GM21786 (cell line): Measurements from ENCODE around the gene RTL1.

ENCODE experiments used
- ATAC-seq: cut with Tn5 transposase; IDR thresholded peaks from one replicate; pipeline ENCODE4 v1.9.1; 2021; ENCODE audit not compliant: unreplicated experiment

The RTL1 gene

GRCh38 chr14:100903672-100904185 lies at the start of gene RTL1:
Gene RTL1 (minus strand): TSS chr14:100903722. CDS start chr14:100884788, 18,934 bp downstream.
- ATAC-seq, result no peak

DNA sequence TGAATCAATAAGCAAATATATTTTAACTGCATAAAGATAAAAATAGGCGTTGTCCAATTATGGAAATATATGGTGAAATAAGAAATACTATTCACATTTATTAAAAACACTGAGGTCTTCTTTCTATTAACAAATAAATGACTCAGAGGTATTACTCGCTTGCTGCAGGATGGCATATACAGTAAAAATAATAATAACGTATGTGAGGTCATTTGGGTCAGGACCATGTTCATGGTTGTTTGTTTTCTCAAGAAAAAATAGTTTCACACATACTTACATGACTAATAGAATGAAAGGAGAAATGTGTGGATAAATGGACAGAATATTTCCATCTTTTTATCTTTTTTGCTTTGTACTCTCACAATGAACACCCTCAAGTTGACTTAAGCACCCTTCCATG lies 46.5 kb upstream of the RTL1 start:
- no peak for ATAC-seq

DNA sequence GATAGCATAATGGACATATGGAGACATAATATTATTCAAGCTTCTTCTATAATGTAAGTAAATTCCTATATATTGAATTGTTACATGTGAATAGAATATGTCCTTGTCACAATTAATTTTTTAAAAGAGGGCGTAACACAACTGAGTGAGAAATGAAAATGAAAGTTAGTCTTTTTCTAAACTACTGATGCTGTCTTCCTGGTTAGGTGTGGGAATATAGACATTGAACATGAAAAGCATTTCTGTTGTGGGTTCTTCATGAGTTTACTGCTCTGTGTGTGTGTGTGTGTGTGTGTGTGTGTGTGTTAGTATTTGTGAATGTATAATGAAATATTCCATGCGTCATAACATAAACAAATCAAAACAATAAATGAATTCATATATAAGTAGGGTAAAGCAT lies 40.5 kb upstream of the RTL1 start:
- ATAC-seq, result no peak

- ATAC-seq, result no peak
These were observed 26.7 kb upstream of the RTL1 start for GRCh38 chr14:100930270-100930669.

GRCh38 chr14:100915560-100915959 lies 12.0 kb upstream of the RTL1 start:
- no peak for ATAC-seq

DNA sequence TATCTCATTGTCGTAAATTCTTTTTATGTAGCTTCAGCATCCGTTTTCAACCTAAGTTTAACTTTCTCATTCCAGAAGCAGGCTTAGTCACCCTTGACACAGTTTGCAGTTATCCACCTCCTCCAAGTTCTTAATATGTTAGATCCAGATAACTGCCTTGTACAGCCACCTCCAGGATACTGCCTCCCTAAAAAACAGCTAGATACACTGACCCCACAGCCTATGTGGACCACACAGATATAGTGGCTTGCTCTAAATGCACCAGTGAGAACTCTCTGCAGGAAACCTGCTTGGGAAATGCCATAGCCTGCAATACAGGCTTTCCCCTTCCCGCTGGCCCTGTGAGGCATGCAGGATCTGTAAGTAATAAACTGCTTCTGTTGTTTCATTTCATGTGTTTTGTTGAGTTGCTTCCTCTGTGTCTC lies 11.1 kb upstream of the RTL1 start:
- no peak for ATAC-seq

- ATAC-seq, result no peak
These were observed 8.3 kb upstream of the RTL1 start for GRCh38 chr14:100911665-100912316.

GRCh38 chr14:100910888-100911664 lies 7.6 kb upstream of the RTL1 start:
- ATAC-seq, result no peak

DNA sequence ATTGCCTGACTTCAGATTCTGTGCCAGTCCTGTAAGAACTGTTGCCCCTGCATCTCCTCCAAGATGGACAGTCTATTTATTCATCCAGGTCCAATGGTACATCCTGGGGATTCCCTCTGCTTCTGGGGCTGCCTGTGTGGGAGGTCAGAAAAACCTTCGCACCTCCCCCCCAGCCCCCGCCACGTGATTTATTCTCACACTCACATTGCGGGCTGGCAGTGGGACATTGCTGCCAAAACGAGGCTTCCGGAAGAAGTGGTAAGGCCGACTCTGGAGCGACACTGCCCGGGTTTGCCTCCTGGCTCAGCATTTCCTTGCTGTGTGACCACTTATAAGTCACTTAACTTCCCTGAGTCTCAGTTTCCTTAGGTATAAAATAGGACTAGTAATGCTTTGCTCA lies 5.9 kb upstream of the RTL1 start:
- ATAC-seq, result no peak

DNA sequence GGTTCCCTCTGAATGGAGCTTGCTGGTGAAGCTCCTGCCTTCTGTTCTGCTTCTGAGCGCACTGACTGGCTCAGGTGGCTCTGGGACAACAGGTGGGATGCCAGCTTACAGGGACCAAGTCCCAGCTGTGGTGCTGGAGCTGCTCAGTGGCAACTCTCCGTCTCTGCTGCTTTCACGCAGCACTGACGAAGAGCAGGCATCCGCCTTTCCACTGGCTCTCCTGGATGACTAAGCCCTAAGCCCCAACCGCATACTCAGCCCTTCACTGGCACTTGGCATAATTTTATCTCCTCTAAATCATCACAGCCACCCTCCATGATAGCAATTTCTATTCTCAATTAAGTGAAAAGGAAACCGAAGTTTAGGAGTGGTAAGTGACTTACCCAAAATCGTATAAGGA lies 3.7 kb upstream of the RTL1 start:
- no peak for ATAC-seq

DNA sequence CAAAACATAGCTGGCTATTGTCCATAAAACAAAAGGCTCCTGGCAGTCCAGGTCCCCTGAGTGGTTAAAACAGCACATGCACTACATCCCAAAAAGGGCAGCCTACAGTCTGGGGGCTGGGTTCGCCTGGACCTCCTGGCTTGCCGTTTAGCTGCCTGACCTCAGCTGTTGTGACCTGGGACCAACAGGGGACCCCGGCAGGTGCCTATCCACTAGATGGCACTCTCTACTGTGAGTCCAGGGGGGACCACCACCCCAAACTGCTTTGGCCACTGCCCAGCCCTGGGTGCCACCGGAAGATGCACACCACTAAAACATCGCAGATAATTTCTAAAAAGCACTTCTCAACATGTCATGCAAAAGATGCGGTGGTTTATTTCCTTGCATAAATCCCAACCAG lies 2.9 kb upstream of the RTL1 start:
- no peak for ATAC-seq

DNA sequence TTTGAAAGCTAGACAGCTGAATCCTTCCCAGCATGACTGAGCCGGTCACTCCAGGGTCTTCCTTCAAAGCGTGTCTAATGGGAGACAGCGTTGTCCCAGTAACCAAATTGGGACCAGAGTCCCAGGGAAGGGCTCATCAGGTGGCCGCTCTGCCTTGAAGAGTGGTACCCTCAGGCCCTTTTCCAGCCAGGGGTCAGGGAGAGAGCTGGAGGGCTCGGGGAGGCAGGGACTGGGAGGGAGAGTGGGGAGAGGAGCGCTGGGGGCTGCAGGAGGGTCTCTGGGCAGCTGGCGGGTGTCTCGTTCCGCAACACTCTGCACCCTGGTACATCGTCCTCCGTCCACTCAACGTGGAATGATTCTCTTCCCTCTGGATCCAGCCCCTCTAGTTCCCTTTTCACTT lies 1.6 kb upstream of the RTL1 start:
- ATAC-seq, result no peak

GRCh38 chr14:100904307-100905087 lies 975 bp upstream of the RTL1 start:
- no peak for ATAC-seq

- no peak for ATAC-seq
These were observed 421 bp downstream of the RTL1 start for GRCh38 chr14:100903134-100903468.

- ATAC-seq, result no peak
These were observed 1.0 kb downstream of the RTL1 start for GRCh38 chr14:100902295-100903133.

GRCh38 chr14:100901391-100902183 lies 1.9 kb downstream of the RTL1 start:
- no peak for ATAC-seq

DNA sequence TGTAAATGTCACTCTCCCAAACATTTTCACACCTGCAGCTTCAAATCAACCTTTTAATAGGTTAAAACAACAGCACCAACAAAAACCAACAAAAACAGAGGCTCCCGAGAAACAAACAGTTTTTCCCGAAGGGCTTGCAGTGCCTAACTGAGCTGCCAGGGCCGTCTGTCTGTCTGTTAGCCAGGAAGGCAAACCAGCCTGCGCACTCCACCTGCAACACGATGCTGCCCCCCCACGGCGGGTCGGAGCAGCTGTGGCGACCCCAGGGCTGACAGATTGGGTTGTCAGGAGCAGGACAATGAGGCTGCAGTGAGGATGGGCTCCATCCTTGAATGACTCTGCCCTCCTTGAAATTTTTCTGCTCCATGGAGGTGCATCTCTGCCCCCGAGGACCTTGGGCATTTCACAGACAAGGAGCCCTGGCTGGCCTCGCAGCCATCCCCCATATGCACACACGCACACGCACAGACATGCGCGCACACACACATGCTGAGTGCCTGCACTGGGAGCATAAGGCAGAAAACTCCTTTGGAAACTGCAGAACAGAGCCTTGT lies 2.6 kb downstream of the RTL1 start:
- ATAC-seq, result no peak

DNA sequence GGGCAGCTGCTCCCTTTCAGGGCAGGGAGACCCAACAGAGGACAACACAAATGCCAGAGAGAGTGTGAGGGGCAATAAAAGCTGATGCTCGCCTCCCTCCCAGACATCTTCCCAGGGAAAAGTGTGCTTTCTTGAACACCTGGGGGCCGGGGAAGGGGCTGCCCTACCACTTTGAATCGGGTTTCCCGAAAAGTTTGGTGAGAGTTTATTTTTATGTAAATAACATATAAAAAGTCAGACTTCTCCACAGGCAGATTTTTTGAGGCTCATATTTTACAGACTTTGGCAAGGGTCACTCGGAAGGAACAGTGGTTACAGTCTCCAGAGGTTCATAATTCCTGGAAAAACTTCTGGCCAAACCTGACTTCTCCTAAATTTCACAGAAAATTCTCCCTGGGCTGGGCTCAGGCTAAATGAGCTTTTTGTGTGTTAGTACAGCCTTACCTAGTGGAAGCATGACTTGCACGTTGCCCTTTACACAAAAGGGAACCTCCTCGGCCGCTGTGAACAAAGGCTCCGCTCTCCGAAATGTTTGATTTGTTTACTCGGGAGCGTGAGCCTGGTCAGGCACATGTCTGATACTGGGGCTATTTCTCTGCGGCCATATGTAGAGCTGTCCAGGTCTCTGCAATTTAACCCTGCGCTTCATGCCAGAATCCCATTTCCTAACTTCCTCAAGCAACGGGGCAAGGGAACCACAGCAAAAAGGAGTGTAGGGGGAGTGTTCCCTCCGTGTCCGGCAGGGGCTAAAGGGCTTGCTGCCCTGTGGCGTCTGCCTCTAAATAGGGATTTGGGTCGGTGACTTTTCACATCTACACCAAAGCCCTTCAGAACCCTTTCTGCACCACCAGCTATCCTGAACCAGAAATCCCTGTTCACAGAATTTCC lies 3.4 kb downstream of the RTL1 start:
- ATAC-seq, result no peak
